AG08396 (cell line): ENCODE measurements around the gene ZPR1.
A peak's percentile ranks its signal among the peaks of the same experiment; 100 is the strongest.
"Not testable (repeated sequence)": the region's sequence is repeated elsewhere in the genome, so short reads cannot be mapped to it uniquely, and the experiment has no call there.

ENCODE experiments used
- DNase-seq: peaks from one replicate; pipeline ENCODE4 v3.0.0; 2012; ENCODE audit warnings: low spot score, mixed read lengths

ZPR1 gene

GRCh38 chr11:116787786-116788486 lies at the start of gene ZPR1:
Gene ZPR1 (minus strand): TSS chr11:116788023. CDS start chr11:116787990, 33 bp downstream.
- peak; percentile 93 for DNase-seq

GRCh38 chr11:116836632-116836991 lies 48.8 kb upstream of the ZPR1 start:
- DNase-seq: no peak

GRCh38 chr11:116835791-116836631 lies 48.2 kb upstream of the ZPR1 start:
- DNase-seq: peak; percentile 96

- peak; percentile 29 for DNase-seq
These were observed 47.4 kb upstream of the ZPR1 start for GRCh38 chr11:116835042-116835772.

- not testable (repeated sequence) for DNase-seq
These were observed 46.8 kb upstream of the ZPR1 start for GRCh38 chr11:116834535-116835041.

- DNase-seq: no peak
These were observed 46.2 kb upstream of the ZPR1 start for GRCh38 chr11:116833816-116834534.

GRCh38 chr11:116833491-116833815 lies 45.6 kb upstream of the ZPR1 start:
- DNase-seq: no peak

GRCh38 chr11:116832350-116833290 lies 44.8 kb upstream of the ZPR1 start:
- no peak for DNase-seq

GRCh38 chr11:116831790-116832349 lies 44.0 kb upstream of the ZPR1 start:
- no peak for DNase-seq

- no peak for DNase-seq
These were observed 42.5 kb upstream of the ZPR1 start for GRCh38 chr11:116830184-116830912.

- DNase-seq: no peak
These were observed 41.8 kb upstream of the ZPR1 start, which contains the start of gene APOC3 for GRCh38 chr11:116829525-116830183. Gene APOC3 (plus strand): TSS chr11:116829907. CDS start chr11:116830583, 676 bp downstream.

GRCh38 chr11:116828632-116829524 lies 41.1 kb upstream of the ZPR1 start:
- DNase-seq: no peak

GRCh38 chr11:116827461-116827860 lies 39.6 kb upstream of the ZPR1 start:
- no peak for DNase-seq

GRCh38 chr11:116826751-116827431 lies 39.1 kb upstream of the ZPR1 start:
- DNase-seq: no peak

- DNase-seq: no peak
These were observed 38.3 kb upstream of the ZPR1 start for GRCh38 chr11:116825854-116826750.

GRCh38 chr11:116825434-116825833 lies 37.6 kb upstream of the ZPR1 start:
- DNase-seq: no peak
